Osteoblast (primary cell): ENCODE data around the gene LSMEM2. TPM values are rescaled to one million over a fixed set of nuclear protein-coding genes. Genes with fewer than 3 reads are reported as not detected.

ENCODE experiments used
- DNase-seq: peaks from one replicate; pipeline ENCODE4 v3.0.0; 2011; ENCODE audit warnings: low spot score, mixed read lengths; ENCODE audit not compliant: insufficient read length; ENCODE audit errors: missing footprints
- H2AFZ ChIP-seq: 2 replicates; pipeline ENCODE4 v1.6.0; 2011; ENCODE audit warnings: mild to moderate bottlenecking, low read length
- H3K27ac ChIP-seq: 2 replicates; pipeline ENCODE4 v1.5.1; 2011; ENCODE audit warnings: mild to moderate bottlenecking, low read depth, low read length, moderate library complexity
- H3K27me3 ChIP-seq: 2 replicates; pipeline ENCODE4 v1.6.0; 2012; ENCODE audit warnings: mild to moderate bottlenecking, control low read depth, inconsistent platforms, low read length, moderate library complexity; ENCODE audit not compliant: insufficient read depth
- H3K36me3 ChIP-seq: 2 replicates; pipeline ENCODE4 v1.5.1; 2011; ENCODE audit warnings: mild to moderate bottlenecking, low read length, control low read depth, moderate library complexity; ENCODE audit not compliant: insufficient read depth
- H3K4me1 ChIP-seq: 2 replicates; pipeline ENCODE4 v1.5.1; 2011; ENCODE audit warnings: mild to moderate bottlenecking, low read length, control low read depth, moderate library complexity; ENCODE audit not compliant: insufficient read depth
- H3K4me2 ChIP-seq: 2 replicates; pipeline ENCODE4 v1.6.0; 2011; ENCODE audit warnings: mild to moderate bottlenecking, low read length; ENCODE audit not compliant: insufficient read depth
- H3K4me3 ChIP-seq: fragments of 200-600 bp; sonication (generic); 3 replicates; pipeline ENCODE4 v1.5.1; 2012; ENCODE audit warnings: mild to moderate bottlenecking, low read length, inconsistent platforms; ENCODE audit not compliant: insufficient read depth
- H3K79me2 ChIP-seq: 2 replicates; pipeline ENCODE4 v1.6.0; 2012; ENCODE audit warnings: mild to moderate bottlenecking, low read length, control low read depth, inconsistent platforms; ENCODE audit not compliant: insufficient read depth
- H3K9me3 ChIP-seq: 2 replicates; pipeline ENCODE4 v1.5.1; 2011; ENCODE audit warnings: low read depth, low read length, control low read depth
- H4K20me1 ChIP-seq: 2 replicates; pipeline ENCODE4 v1.6.0; 2012; ENCODE audit warnings: mild to moderate bottlenecking, low read length, control low read depth; ENCODE audit not compliant: insufficient read depth
- CTCF ChIP-seq: IDR thresholded peaks from 2 replicates; pipeline ENCODE4 v1.5.1; 2011; ENCODE audit warnings: mild to moderate bottlenecking, low read depth, low read length, moderate library complexity; ENCODE audit errors: extremely low read depth
- total RNA-seq: library from RNA; depleted of rRNA; stranded (reverse); fragments of >200 nt; gene quantifications from 2 replicates; pipeline ENCODE4 v1.2.3, GENCODE V29; 2012

LSMEM2 gene
- total RNA-seq, 1 donor = not detected

- H3K9me3 ChIP-seq = no peaks in the 10 kb centered on the region
- no peaks in the 10 kb centered on the region for H4K20me1 ChIP-seq
- no peak overlapping the region for H3K27ac ChIP-seq
- no peak overlapping the region for H2AFZ ChIP-seq
- H3K4me1 ChIP-seq = peaks cover 26% of the 10 kb centered on the region
- no peak for TF ChIP-seq CTCF
- DNase-seq = no peak
- no peak overlapping the region for H3K4me2 ChIP-seq
- H3K27me3 ChIP-seq = no peaks in the 10 kb centered on the region
- no peaks in the 10 kb centered on the region for H3K36me3 ChIP-seq
- peaks cover 16% of the 10 kb centered on the region for H3K79me2 ChIP-seq
- H3K4me3 ChIP-seq = no peak overlapping the region
These were observed 18.0 kb downstream of the LSMEM2 start for GRCh38 chr3:50296721-50297383.

- Histone ChIP-seq H3K4me2 (no peak overlapping the region), H3K4me3 (no peak overlapping the region)
- TF ChIP-seq CTCF = no peak
These were observed 18.5 kb downstream of the LSMEM2 start for GRCh38 chr3:50297384-50297775.

GRCh38 chr3:50297896-50298725, 19.2 kb downstream of the LSMEM2 start:
- H3K27me3 ChIP-seq = no peaks in the 10 kb centered on the region
- peaks cover 12% of the 10 kb centered on the region for H3K79me2 ChIP-seq
- H3K4me1 ChIP-seq = peaks cover 21% of the 10 kb centered on the region
- peak overlapping the region; percentile 78 for H3K4me3 ChIP-seq
- H3K9me3 ChIP-seq = no peaks in the 10 kb centered on the region
- peak overlapping the region; percentile 86 for H3K4me2 ChIP-seq
- peak overlapping the region; percentile 54 for H3K27ac ChIP-seq
- no peaks in the 10 kb centered on the region for H3K36me3 ChIP-seq
- DNase-seq = peak; percentile 92
- peak; percentile 32 for TF ChIP-seq CTCF
- H2AFZ ChIP-seq = no peak overlapping the region
- no peaks in the 10 kb centered on the region for H4K20me1 ChIP-seq

More at GRCh38 chr3:50297384-50297775, 18.5 kb downstream of the LSMEM2 start:
- Histone ChIP-seq H4K20me1 (no peaks in the 10 kb centered on the region), H2AFZ (no peak overlapping the region), H3K79me2 (peaks cover 12% of the 10 kb centered on the region), H3K27ac (no peak overlapping the region), H3K9me3 (no peaks in the 10 kb centered on the region), H3K27me3 (no peaks in the 10 kb centered on the region), H3K36me3 (no peaks in the 10 kb centered on the region), H3K4me1 (peaks cover 26% of the 10 kb centered on the region)
- DNase-seq = no peak
